IPS DF 4.7 (cell line): Measurements from ENCODE around the gene OLFM4.
"Not testable (repeated sequence)": the region's sequence is repeated elsewhere in the genome, so short reads cannot be mapped to it uniquely, and the experiment has no call there.

Experiments used
- DNase-seq: peaks from one replicate; pipeline ENCODE4 v3.0.0-alpha.2; 2013; ENCODE audit warnings: low spot score; ENCODE audit errors: extremely low read depth

The OLFM4 gene

GRCh38 chr13:53028637-53029203 is at the start of gene OLFM4:
OLFM4 (plus strand) TSS chr13:53028813; CDS start chr13:53028837, 24 bp downstream.
- DNase-seq = no peak

DNA sequence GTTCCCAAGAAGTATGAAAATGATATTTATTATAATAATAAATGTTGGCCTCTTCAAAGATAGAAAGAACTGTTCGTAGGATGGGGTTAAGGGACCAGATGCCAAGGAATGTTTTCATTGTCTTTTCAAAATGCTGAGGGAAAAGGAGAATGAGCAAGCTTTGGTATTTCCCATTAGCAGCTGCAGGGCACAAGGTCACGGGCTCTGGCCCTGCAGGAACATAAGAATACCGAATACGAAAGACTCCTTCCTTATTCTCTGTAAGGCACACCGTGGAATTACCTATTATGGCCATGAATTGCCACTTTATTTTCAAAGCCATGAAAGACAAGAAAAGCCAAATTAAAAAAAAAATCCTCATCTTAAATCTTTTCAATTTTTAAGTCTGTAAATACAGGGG is 49.6 kb upstream of the OLFM4 start:
- no peak for DNase-seq

GRCh38 chr13:52980695-52981094 is 47.9 kb upstream of the OLFM4 start:
- DNase-seq = no peak

GRCh38 chr13:52983836-52984235 is 44.8 kb upstream of the OLFM4 start:
- no peak for DNase-seq

GRCh38 chr13:52984881-52985363 is 43.7 kb upstream of the OLFM4 start:
- no peak for DNase-seq

- no peak for DNase-seq
Observed at GRCh38 chr13:52991344-52992020, 37.1 kb upstream of the OLFM4 start.

DNA sequence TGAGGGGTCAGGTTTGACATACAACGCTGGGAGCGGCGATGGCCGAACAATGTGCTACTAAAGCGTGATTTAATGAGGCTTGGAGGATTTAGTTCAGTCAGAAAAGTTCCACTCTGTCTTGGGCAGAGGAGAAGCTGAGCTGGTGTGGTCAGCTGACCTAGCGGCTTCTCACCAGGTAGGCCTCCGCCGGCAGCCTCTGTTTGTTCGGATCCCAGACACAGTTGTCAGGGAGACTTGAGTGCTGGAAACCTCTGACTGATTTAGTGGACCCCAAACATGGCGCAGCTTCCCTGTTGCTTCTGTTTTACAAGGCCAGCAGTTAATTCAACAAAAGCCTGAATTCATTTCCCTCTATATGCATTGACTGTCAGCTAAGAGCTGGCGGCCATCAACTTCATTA is 36.5 kb upstream of the OLFM4 start:
- DNase-seq = no peak

DNA sequence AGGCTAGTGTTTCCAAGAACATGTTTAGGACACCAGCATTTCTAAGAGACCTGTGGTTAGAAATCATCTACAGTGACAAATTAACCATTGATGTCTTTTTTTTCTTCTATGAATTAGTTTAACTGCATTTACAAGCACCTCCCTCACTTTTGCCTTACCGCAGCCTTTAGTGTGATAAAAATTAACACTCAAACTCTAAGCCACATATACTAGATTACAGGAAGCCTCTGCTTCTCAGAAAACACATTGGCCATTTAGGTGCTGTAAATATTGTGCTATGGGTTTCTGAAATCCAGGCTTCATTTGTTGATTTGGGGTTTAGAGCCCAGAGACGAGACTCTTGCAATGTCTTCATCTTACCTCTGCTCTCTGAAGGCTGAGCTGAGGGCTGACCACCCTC is 34.6 kb upstream of the OLFM4 start:
- no peak for DNase-seq

DNA sequence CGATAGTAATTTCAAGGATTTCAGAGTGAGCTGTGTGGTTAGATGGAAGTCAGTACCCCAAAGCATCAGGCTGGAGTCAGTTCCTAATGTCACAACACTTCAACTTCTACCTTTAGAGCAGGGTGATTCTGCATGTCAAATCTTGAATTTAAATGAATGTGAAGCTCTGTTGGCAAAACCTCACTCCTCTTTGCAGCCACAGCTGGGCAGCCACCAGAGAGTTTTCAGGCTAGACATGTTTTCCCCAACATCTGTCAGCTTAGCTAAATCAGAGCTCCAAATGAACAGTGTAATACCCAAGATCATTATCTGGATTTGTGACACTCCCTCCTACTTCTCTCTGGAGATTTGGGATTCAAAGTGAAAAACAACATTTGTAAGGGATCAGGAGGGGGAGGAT is 33.7 kb upstream of the OLFM4 start:
- no peak for DNase-seq

- DNase-seq = no peak
Observed at GRCh38 chr13:52995946-52996345, 32.7 kb upstream of the OLFM4 start.

DNA sequence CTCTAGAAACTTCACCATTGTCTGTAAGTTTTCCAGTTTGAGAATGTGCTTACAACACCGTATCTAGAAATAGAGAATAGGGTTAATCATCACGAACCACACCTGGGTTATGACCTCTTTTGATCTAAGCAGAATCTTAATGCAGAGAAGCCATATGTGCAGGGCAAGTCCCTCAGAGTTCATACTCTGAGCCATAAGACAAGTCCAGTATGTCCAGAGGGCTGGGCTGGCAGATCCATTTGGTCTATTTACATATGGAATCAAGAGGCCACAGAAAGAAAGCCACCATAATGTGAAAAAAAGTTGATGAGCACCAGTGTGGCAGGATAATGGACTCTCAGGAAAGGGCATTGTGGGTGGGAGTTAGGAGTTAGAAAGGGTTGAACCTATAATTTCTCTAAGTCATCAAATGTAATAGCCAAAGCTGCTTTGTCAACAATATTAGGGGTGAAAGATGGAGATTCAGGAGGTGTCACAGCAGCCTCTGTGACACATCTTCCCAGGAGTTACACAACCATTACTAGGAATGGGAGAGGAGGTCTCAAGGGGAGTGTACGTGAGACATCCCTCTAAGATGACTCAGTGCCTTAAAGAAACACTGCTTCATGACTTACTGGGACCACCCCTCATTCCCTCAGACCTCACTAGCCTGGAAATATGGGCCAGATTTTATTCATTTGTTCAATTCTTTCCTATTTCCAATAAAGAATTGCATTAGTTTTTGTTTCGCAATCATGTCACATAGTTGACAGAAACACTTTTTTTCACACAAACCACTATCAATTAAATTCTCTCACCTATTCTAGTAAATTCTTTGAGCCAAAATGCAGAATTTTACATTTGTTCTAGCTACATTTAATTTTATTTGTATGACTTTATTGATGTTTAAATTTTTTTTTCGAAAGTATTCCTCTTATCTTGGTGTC is 30.4 kb upstream of the OLFM4 start:
- DNase-seq = no peak

GRCh38 chr13:52999093-52999696 is 29.4 kb upstream of the OLFM4 start:
- no peak for DNase-seq

DNA sequence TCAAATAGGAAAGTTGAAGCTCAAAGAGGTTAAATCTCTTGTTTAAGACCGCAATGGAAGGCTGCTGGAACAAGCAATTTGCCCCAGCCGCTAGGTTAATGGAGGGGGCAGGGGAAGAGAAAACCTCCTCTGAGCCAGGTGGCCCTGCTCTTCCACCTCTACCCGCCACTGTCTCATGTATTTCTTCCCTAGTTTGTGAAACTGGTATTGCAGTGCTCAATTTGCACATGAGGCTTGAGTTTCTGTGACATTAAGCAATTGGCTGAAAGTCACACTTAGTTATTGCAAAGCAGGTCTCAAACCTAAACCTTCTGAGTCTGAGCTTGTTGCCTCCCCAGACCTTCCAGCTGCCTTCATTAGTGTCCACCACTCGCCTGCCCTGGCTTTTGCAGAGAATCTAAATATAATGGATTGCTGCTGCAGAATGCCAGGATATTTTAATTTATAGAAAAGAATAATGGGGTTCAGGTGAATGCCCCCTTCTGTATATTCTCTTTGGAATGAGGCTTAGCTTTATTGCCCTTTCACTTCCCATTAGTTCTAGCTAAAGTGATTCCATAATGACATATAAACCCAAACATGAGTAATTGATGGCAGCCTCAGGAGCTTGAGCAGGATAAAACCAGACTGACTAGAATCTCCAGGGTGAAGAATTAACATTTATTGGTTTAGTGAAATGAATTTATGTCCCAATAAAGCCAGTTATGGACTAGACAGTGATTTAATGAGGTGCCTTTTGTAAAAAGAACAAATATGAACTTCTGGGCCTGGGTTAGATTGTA is 27.0 kb upstream of the OLFM4 start:
- DNase-seq = no peak

DNA sequence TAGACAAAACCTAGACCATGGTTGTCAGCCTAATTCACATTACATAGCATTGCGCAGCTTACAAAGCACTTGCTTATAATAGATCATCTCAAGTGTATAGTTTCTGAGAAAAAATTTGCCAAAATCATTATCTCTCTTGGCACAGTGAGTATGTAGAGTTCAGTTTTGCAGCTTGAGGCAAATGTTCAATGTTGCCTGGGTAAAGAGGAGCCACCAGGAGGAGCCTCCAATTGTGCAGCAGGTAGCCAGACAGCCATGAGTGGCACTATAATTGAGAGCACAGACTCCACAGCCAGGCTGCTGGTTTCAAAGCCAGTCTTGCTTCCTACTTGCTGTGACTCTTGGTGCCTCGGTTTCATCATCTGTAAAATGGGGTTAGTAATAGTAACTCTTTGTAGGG is 24.0 kb upstream of the OLFM4 start:
- no peak for DNase-seq

DNA sequence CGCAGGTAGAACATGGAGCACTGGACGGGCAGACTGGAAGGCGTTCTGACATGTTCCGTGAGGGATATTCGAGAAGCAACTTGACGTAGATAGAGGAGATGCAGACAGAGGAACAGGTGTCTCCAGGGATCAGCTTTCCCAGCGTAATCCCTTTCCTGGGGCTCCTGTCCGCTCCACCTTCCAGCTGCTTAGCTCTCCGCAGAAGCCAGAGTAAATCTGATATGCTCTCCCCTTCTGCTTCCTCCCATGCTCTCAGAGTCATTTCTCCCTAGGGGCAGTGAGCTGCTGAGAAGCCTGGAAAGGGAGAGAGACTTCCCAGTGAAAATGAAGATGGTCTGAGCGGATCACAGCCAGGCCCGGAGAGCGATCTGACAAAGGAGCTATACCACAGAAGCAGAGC is 23.0 kb upstream of the OLFM4 start:
- DNase-seq = no peak

DNA sequence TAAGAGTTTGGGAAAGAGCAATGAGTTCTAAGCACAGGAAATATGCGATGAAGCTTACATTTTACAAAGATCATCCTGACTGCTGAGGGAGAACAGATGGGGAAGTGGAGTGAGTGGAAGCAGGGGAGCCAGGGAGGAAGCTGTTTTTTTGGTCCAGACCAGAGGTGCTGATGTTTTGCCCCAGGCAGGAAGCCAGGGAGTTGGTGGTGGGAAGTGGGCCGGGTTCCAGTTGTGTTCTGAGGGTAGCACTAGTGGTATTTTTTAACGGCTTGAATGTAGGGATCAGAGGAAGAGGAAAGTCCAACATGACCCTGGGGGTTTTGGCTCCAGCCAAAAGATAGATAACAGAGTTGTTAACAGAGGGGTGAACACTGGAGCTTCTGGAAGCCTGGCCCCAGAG is 20.7 kb upstream of the OLFM4 start:
- DNase-seq = no peak

GRCh38 chr13:53010374-53011105 is 18.1 kb upstream of the OLFM4 start:
- DNase-seq = no peak

- no peak for DNase-seq
Observed at GRCh38 chr13:53012707-53013106, 15.9 kb upstream of the OLFM4 start.

DNA sequence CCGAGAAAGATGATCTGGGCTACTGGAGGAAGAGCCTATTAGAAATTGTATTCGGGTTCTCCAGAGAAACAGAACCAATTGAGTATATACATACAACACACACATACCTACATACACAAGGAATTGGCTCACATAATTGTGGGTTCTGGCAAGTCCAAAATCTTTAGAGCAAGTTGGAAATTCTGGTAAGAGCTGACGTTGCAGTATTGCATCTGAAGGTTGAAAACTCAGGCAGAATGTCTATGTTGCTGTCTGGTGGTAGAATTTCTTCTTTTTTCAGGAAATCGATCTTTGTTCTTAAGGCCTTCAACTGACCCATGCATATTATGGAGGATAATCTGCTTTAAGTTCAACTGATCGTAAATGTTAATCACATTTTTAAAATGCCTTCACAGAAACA is 15.5 kb upstream of the OLFM4 start:
- DNase-seq = no peak

DNA sequence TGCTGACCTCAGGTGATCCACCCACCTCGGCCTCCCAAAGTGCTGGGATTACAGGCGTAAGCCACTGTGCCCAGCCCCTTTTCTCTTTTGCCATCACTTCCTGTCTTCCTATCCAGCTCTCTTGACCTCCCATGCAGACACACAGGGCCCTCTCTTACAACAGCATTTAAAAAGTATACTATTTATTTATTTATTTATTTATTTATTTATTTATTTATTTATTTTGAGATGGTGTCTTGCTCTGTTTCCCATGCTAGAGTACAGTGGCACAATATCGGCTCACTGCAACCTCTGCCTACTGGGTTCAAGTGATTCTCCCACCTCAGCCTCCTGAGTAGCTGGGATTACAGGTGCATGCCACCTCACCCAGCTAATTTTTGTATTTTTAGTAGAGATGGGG is 14.6 kb upstream of the OLFM4 start:
- not testable (repeated sequence) for DNase-seq
